HepG2 (cell line): Measurements from ENCODE around the gene GGA1. TPM values are rescaled to one million over a fixed set of nuclear protein-coding genes. Genes with fewer than 3 reads are reported as not detected.

ENCODE experiments used
- ATAC-seq: fragments of 200-7000 bp; cut with Tn5 transposase; 3 replicates; pipeline ENCODE4 v1.9.1; 2020; ENCODE audit warnings: mild to moderate bottlenecking, moderate library complexity
- Bru-seq: library from RNA; stranded (reverse); fragments of 400-500 nt; gene quantifications from one replicate; lab custom pipeline; 2021; lab: Mats Ljungman, UMichigan
- BruChase-seq, 2 experiments: library from RNA; stranded (reverse); fragments of 400-500 nt; gene quantifications; one replicate each; lab custom pipeline; 2021; lab: Mats Ljungman, UMichigan
- BruUV-seq: library from RNA; stranded (reverse); fragments of 400-500 nt; replicated peaks from 2 replicates; lab custom pipeline; 2021; lab: Mats Ljungman, UMichigan
- CTCF ChIA-PET: fragments of 300-600 bp; formaldehyde crosslinking; extraction: SDS; loops from one replicate; lab custom pipeline; 2021; ENCODE audit warnings: low total read pairs, inconsistent platforms, low intra/inter-chr PET ratio; lab: Yijun Ruan, JAX
- POLR2A ChIA-PET: fragments of 350-600 bp; sonication (Branson Sonifier 250); formaldehyde crosslinking; loops from one replicate; lab custom pipeline; 2020; ENCODE audit warnings: antibody characterized with exemption, inconsistent platforms; lab: Yijun Ruan, JAX
- DNase-seq: peaks from one replicate; pipeline ENCODE4 v3.0.0-alpha.2; 2015; ENCODE audit warnings: low spot score
- FAIRE-seq: peaks from 3 replicates; lab custom pipeline; 2011; peaks lifted over from hg19 to GRCh38; lab: Jason Lieb, UNC
- H2AFZ ChIP-seq: one replicate; pipeline ENCODE4 v1.6.1; 2011; ENCODE audit warnings: low read length, inconsistent platforms
- H3K27ac ChIP-seq: fragments of 300-600 bp; 3 replicates; pipeline ENCODE4 v1.8.0; 2011; ENCODE audit warnings: mixed run types, mild to moderate bottlenecking, mixed read lengths, low read length, inconsistent platforms; ENCODE audit not compliant: insufficient read depth; ENCODE audit errors: extremely low read length
- H3K27me3 ChIP-seq, 2 experiments: fragments of 200-600 bp in 1 of 2; 2 replicates in 1 of 2; 3 replicates in 1 of 2; pipeline versions ENCODE4 v1.6.0 to v1.8.0; 2011; ENCODE audit warnings: low read length in 2 of 2, mild to moderate bottlenecking in 2 of 2, moderate library complexity in 2 of 2, inconsistent platforms in 1 of 2; ENCODE audit not compliant: insufficient read depth in 2 of 2, control insufficient read depth in 1 of 2
- H3K36me3 ChIP-seq, 2 experiments: fragments of 200-600 bp in 1 of 2; replicated peaks in 1 of 2; 2 replicates in 1 of 2; 3 replicates in 1 of 2; pipeline versions ENCODE4 v1.5.1 to v1.8.0; 2011; ENCODE audit warnings: low read length in 2 of 2, inconsistent platforms in 1 of 2; ENCODE audit not compliant: insufficient read depth in 2 of 2, control insufficient read depth in 1 of 2
- H3K4me1 ChIP-seq: 2 replicates; pipeline ENCODE4 v1.5.1; 2012; ENCODE audit warnings: low read length, inconsistent platforms; ENCODE audit not compliant: insufficient read depth
- H3K4me2 ChIP-seq: 2 replicates; pipeline ENCODE4 v1.6.0; 2011; ENCODE audit warnings: low read depth, low read length, inconsistent platforms
- H3K4me3 ChIP-seq, 3 experiments: fragments of 200-600 bp in 1 of 3; sonication (generic), shearing (Covaris generic) in 1 of 3; replicated peaks in 1 of 3; 2 replicates each; pipeline ENCODE4 v1.5.1; 2011 to 2016; ENCODE audit warnings: low read length in 3 of 3, inconsistent platforms in 2 of 3, low read depth in 2 of 3, mild to moderate bottlenecking in 2 of 3, control low read depth in 1 of 3, mixed read lengths in 1 of 3; ENCODE audit not compliant: insufficient read depth in 1 of 3
- H3K79me2 ChIP-seq: one replicate; pipeline ENCODE4 v1.6.1; 2011; ENCODE audit warnings: low read length, inconsistent platforms; ENCODE audit not compliant: insufficient read depth
- H3K9ac ChIP-seq: 2 replicates; pipeline ENCODE4 v1.6.0; 2011; ENCODE audit warnings: mild to moderate bottlenecking, low read depth, low read length, inconsistent platforms; ENCODE audit not compliant: insufficient read depth
- H3K9me3 ChIP-seq: 2 replicates; pipeline ENCODE4 v1.5.1; 2012; ENCODE audit warnings: mild to moderate bottlenecking, low read length
- H4K20me1 ChIP-seq: 2 replicates; pipeline ENCODE4 v1.6.0; 2011; ENCODE audit warnings: inconsistent platforms, mild to moderate bottlenecking, low read length, moderate library complexity; ENCODE audit not compliant: insufficient read depth
- BRD4 ChIP-seq: sonication (generic); formaldehyde crosslinking; IDR thresholded peaks from 2 replicates; pipeline ENCODE4 v1.4.0; 2020; ENCODE audit warnings: missing genetic modification reagents
- CBX1 ChIP-seq: IDR thresholded peaks from one replicate; pipeline ENCODE4 v1.6.1; 2016; ENCODE audit warnings: antibody characterized with exemption, low read depth
- CBX5 ChIP-seq: sonication (generic); formaldehyde crosslinking; IDR thresholded peaks from 2 replicates; pipeline ENCODE4 v1.4.0; 2020; ENCODE audit warnings: missing genetic modification reagents, borderline replicate concordance
- CCAR2 ChIP-seq: fragments of 200-400 bp; formaldehyde crosslinking; optimal IDR thresholded peaks from 2 replicates; pipeline ENCODE3; 2018; ENCODE audit warnings: low read depth, mild to moderate bottlenecking, low read length, moderate library complexity
- CCDC6 ChIP-seq: sonication (generic); formaldehyde crosslinking; IDR thresholded peaks from 2 replicates; pipeline ENCODE4 v1.8.1; 2022; ENCODE audit warnings: mild to moderate bottlenecking, missing genetic modification reagents, moderate library complexity
- EHMT2 ChIP-seq: fragments of 200-600 bp; sonication (generic); IDR thresholded peaks from 2 replicates; pipeline ENCODE4 v1.7.0; 2017; ENCODE audit warnings: antibody characterized with exemption, low read depth, low read length, borderline replicate concordance
- MEIS2 ChIP-seq: sonication (generic); formaldehyde crosslinking; IDR thresholded peaks from 2 replicates; pipeline ENCODE4 v1.9.0; 2021; ENCODE audit warnings: mild to moderate bottlenecking, missing genetic modification reagents
- NFIB ChIP-seq: sonication (generic); formaldehyde crosslinking; IDR thresholded peaks from 2 replicates; pipeline ENCODE4 v1.9.0; 2021; ENCODE audit warnings: missing genetic modification reagents, mild to moderate bottlenecking, borderline replicate concordance
- PHF8 ChIP-seq: sonication (generic); formaldehyde crosslinking; IDR thresholded peaks from 2 replicates; pipeline ENCODE4 v1.5.0; 2020; ENCODE audit warnings: missing genetic modification reagents
- ZBTB37 ChIP-seq: sonication (generic); formaldehyde crosslinking; IDR thresholded peaks from 2 replicates; pipeline ENCODE4 v1.4.0; 2020; ENCODE audit warnings: mild to moderate bottlenecking, missing genetic modification reagents
- ZBTB44 ChIP-seq: sonication (generic); formaldehyde crosslinking; IDR thresholded peaks from 2 replicates; pipeline ENCODE4 v1.4.0; 2020; ENCODE audit warnings: missing genetic modification reagents
- ZEB1 ChIP-seq: IDR thresholded peaks from 2 replicates; pipeline ENCODE4 v1.6.1; 2012; ENCODE audit warnings: mild to moderate bottlenecking, low read depth, inconsistent platforms; ENCODE audit not compliant: insufficient replicate concordance
- ZNF230 ChIP-seq: sonication (generic); formaldehyde crosslinking; IDR thresholded peaks from 2 replicates; pipeline ENCODE4 v1.4.0; 2020; ENCODE audit warnings: mild to moderate bottlenecking, missing genetic modification reagents
- ZNF337 ChIP-seq: sonication (generic); formaldehyde crosslinking; IDR thresholded peaks from 2 replicates; pipeline ENCODE4 v1.5.1; 2020; ENCODE audit warnings: missing genetic modification reagents, low read depth, mild to moderate bottlenecking, borderline replicate concordance
- ZNF879 ChIP-seq: sonication (generic); formaldehyde crosslinking; IDR thresholded peaks from 2 replicates; pipeline ENCODE4 v1.8.1; 2023; ENCODE audit warnings: missing genetic modification reagents
- WGBS: methylation state at CpG from one replicate; pipeline ENCODE4 v1.1.6; 2017; ENCODE audit warnings: low lambda C conversion rate; 5-methylcytosine and 5-hydroxymethylcytosine counted together
- in situ Hi-C: cut with HindIII; loops from 2 replicates; pipeline ENCODE4 v1.10.0; 2017; ENCODE audit warnings: low pct_unique_long_range_greater_than_20kb; ENCODE audit not compliant: extremely low pct_ligation_motif_present
- intact Hi-C: fragments of 100-400 bp; cut with micrococcal nuclease; formaldehyde crosslinking; loops from one replicate; pipeline ENCODE4 v1.10.0; 2022; ENCODE audit not compliant: unreplicated experiment
- long read RNA-seq, 2 experiments: library from RNA in 1 of 2; library from polyadenylated mRNA in 1 of 2; stranded (forward) in 1 of 2; unstranded in 1 of 2; transcript quantifications; one replicate each; pipeline ENCODE4 v2.0.0, GENCODE V29; 2019 to 2022
- polyA minus RNA-seq, 3 experiments: library from RNA; depleted of rRNA, polyadenylated mRNA; stranded (reverse); fragments of >200 nt; gene quantifications; 2 replicates each; pipeline ENCODE4 v1.2.3, GENCODE V29; 2011; ENCODE audit warnings: low replicate concordance in 1 of 3
- polyA plus RNA-seq, 8 experiments: library from polyadenylated mRNA; depleted of rRNA in 3 of 8; stranded (reverse) in 7 of 8; unstranded in 1 of 8; fragments of >200 nt; fragmentation: Illumina TruSeq in 4 of 8; extraction: Trizol in 4 of 8; gene quantifications; 2 replicates each; pipeline versions ENCODE4 v1.2.1 to v1.2.3, GENCODE V29; 2011 to 2016; ENCODE audit warnings: low read depth in 4 of 8, missing spikeins in 1 of 8, mixed read lengths in 1 of 8; ENCODE audit not compliant: insufficient read depth in 1 of 8
- total RNA-seq, 5 experiments: library from RNA; depleted of rRNA; stranded (reverse); fragments of >200 nt; fragmentation: Illumina TruSeq; extraction: Trizol; gene quantifications; 2 replicates each; pipeline ENCODE4 v1.2.3, GENCODE V29; 2016; ENCODE audit warnings: low read depth in 1 of 5

GGA1 gene
- total RNA-seq (2016; rRNA removed; fragmentation: Illumina TruSeq; extraction: Trizol) = 16.0 and 29.1 TPM in 2 replicates
- total RNA-seq (2016; cell fraction: cytosol; rRNA removed; fragmentation: Illumina TruSeq; extraction: Trizol; ENCODE audit: low read depth) = 16.1 and 18.1 TPM in 2 replicates
- 13.7 and 32.9 TPM in 2 replicates for total RNA-seq (2016; cell fraction: insoluble cytoplasmic fraction; rRNA removed; fragmentation: Illumina TruSeq; extraction: Trizol)
- 22.2 and 24.3 TPM in 2 replicates for total RNA-seq (2016; cell fraction: membrane; rRNA removed; fragmentation: Illumina TruSeq; extraction: Trizol)
- total RNA-seq (2016; cell fraction: nucleus; rRNA removed; fragmentation: Illumina TruSeq; extraction: Trizol) = 34.3 and 44.4 TPM in 2 replicates
- 87.2 and 103 TPM in 2 replicates for polyA plus RNA-seq (2011; rRNA removed)
- 22.6 and 34.6 TPM in 2 replicates for polyA plus RNA-seq (2011; cell fraction: cytosol; rRNA removed)
- 436 and 489 TPM in 2 replicates for polyA plus RNA-seq (2011; cell fraction: nucleus; rRNA removed)
- polyA plus RNA-seq (2012) = 51.1 and 57.0 TPM in 2 replicates
- polyA plus RNA-seq (2016; cell fraction: cytosol; fragmentation: Illumina TruSeq; extraction: Trizol; ENCODE audit: low read depth) = 4.7 and 5.0 TPM in 2 replicates
- polyA plus RNA-seq (2016; cell fraction: insoluble cytoplasmic fraction; fragmentation: Illumina TruSeq; extraction: Trizol; ENCODE audit: low read depth) = 13.0 and 17.9 TPM in 2 replicates
- polyA plus RNA-seq (2016; cell fraction: membrane; fragmentation: Illumina TruSeq; extraction: Trizol; ENCODE audit: low read depth) = 11.4 and 12.2 TPM in 2 replicates
- polyA plus RNA-seq (2016; cell fraction: nucleus; fragmentation: Illumina TruSeq; extraction: Trizol; ENCODE audit: insufficient read depth, low read depth) = 138 and 147 TPM in 2 replicates
- polyA minus RNA-seq (2011; rRNA and poly(A)+ RNA removed; ENCODE audit: low replicate concordance) = 31.3 and 75.9 TPM in 2 replicates
- 15.5 and 19.6 TPM in 2 replicates for polyA minus RNA-seq (2011; cell fraction: cytosol; rRNA and poly(A)+ RNA removed)
- polyA minus RNA-seq (2011; cell fraction: nucleus; rRNA and poly(A)+ RNA removed) = 83.2 and 84.5 TPM in 2 replicates
- percentile 69 among the genes with signal in this experiment for Bru-seq, nascent RNA
- BruChase-seq, experiment 1, labeled RNA remaining after a 6-hour chase = percentile 81 among the genes with signal in this experiment
- percentile 74 among the genes with signal in this experiment for BruChase-seq, experiment 2, labeled RNA remaining after a 2-hour chase
- long read RNA-seq, experiment 1, partial matches to known transcripts = 6 of 13 reads
- long read RNA-seq, experiment 1, other reads (novel, unspliced or antisense) = 4 of 13 reads
- long read RNA-seq, experiment 2, transcript GGA1-203 (17 exons, 3,159 nt) = major isoform, 13 of 55 reads
- long read RNA-seq, experiment 2, partial matches to known transcripts = 21 of 55 reads
- long read RNA-seq, experiment 2, other reads (novel, unspliced or antisense) = 16 of 55 reads

GRCh38 chr22:37608477-37609239 lies at the start of gene GGA1:
TSS of gene GGA1 (plus strand) at chr22:37608834. CDS start at chr22:37608861, 27 bp downstream.
- 0% methylated on average over 12 of the region's 82 CpGs for WGBS
- Histone ChIP-seq H3K36me3 (0 out of 5 replicates have a peak, but pooled peaks cover 0 to 3% of the 10 kb centered on the region in 2 experiments), H3K79me2 (peaks cover 20% of the 10 kb centered on the region), H3K9ac (peak within 1 kb of the TSS; percentile 80), H3K4me3 (peak within 1 kb of the TSS; percentile 78 to 92 (median 82)), H3K27me3 (peaks cover 2 to 5% of the 10 kb centered on the region in 2 experiments; a peak in 1 of 5 replicates), H2AFZ (peak within 1 kb of the TSS; percentile 90), H3K27ac (peak within 1 kb of the TSS; percentile 97), H3K9me3 (no peaks in the 10 kb centered on the region), H4K20me1 (no peaks in the 10 kb centered on the region), H3K4me1 (peaks cover 46% of the 10 kb centered on the region), H3K4me2 (peak within 1 kb of the TSS; percentile 90)
- FAIRE-seq (no peak), DNase-seq (peak; percentile 94), ATAC-seq (peak; percentile 85)
- in situ Hi-C loops (loop anchor here (10.0 kb wide), 1 partner anchor 64 kb away; no protein-coding TSS in a partner anchor), intact Hi-C loops (loop anchor here (2.0 kb wide), 1 partner anchor 30 kb away; the partner anchor contains the start of gene SH3BP1)
- ChIA-PET POLR2A (interaction anchor here (0.6 to 6.0 kb wide), 43 partner anchors 9 to 256 kb away, joined by 3 to 75 read pairs (median 7); partner anchors contain the start of genes ANKRD54, CDC42EP1, GCAT and LGALS1), CTCF (no interaction called here)
- BruUV-seq = no TSS peak
- TF ChIP-seq ZBTB37 (CRISPR knock-in tag) (no peak), EHMT2 (0 out of 2 replicates have a peak, but pooled peaks have one; percentile 16), ZNF337 (CRISPR knock-in tag) (no peak), ZBTB44 (CRISPR knock-in tag) (no peak), BRD4 (no peak), CBX1 (no peak), PHF8 (CRISPR knock-in tag) (peak; percentile 79), ZNF879 (CRISPR knock-in tag) (no peak), CBX5 (CRISPR knock-in tag) (no peak), CCAR2 (no peak), ZNF230 (CRISPR knock-in tag) (no peak; the same call in 1 of the 2 replicates), MEIS2 (peak; percentile 52), CCDC6 (no peak), NFIB (CRISPR knock-in tag) (no peak), ZEB1 (peak; percentile 43)
